NB4 (cell line): ENCODE data around the gene CACNA1D.

ENCODE experiments used
- DNase-seq: peaks from one replicate; pipeline ENCODE4 v3.0.0; 2010; ENCODE audit warnings: low read depth
- H3K4me3 ChIP-seq: one replicate; pipeline ENCODE4 v1.5.1; 2011; ENCODE audit warnings: mild to moderate bottlenecking, low read depth, low read length, moderate library complexity
- MYC ChIP-seq: IDR thresholded peaks from 2 replicates; pipeline ENCODE4 v1.6.1; 2011; ENCODE audit warnings: low read depth, low read length
- POLR2A ChIP-seq: IDR thresholded peaks from 2 replicates; pipeline ENCODE4 v1.6.1; 2011; ENCODE audit warnings: mild to moderate bottlenecking; ENCODE audit not compliant: insufficient read length; ENCODE audit errors: extremely low read depth
- TF ChIP-seq, protein P1 (sequence below): IDR thresholded peaks from 2 replicates; pipeline ENCODE4 v1.6.1; 2011; ENCODE audit warnings: low read depth, low read length
- TF ChIP-seq, protein P2 (sequence below): IDR thresholded peaks from one replicate; pipeline ENCODE4 v1.5.1; 2012; ENCODE audit warnings: low read depth, low read length

Gene CACNA1D

DNA sequence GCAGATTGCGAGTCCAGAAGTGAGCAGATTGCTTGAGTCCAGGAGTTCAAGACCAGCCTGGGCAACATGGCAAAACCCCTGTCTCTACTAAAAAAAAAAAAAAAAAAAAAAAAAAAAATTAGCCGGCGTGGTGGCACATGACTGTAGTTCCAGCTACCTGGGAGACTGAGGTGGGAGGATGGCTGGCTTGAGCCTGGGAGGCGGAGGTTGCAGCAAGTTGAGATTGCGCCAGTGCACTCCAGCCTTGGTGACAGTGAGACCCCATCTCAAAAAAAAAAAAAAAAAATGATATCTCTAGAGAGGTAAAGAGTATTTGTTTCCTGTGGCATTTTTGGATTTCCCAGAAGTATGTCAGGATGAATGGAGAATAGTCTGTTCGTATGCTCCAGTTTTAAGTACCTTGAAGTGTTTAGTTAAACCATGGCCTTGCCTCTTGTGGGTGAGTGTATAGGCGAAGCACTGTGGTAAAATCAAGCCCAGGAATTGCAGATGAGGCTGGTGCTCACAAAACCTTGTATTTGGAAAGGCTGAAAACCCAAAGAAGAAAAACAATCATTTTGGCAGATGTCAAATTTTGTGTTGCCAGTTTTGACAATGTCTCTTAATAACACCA is 5.9 kb downstream of the CACNA1D start:
- DNase-seq: no peak
- TF ChIP-seq, protein P1, sequence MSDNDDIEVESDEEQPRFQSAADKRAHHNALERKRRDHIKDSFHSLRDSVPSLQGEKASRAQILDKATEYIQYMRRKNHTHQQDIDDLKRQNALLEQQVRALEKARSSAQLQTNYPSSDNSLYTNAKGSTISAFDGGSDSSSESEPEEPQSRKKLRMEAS: no peak
- TF ChIP-seq, protein P2, sequence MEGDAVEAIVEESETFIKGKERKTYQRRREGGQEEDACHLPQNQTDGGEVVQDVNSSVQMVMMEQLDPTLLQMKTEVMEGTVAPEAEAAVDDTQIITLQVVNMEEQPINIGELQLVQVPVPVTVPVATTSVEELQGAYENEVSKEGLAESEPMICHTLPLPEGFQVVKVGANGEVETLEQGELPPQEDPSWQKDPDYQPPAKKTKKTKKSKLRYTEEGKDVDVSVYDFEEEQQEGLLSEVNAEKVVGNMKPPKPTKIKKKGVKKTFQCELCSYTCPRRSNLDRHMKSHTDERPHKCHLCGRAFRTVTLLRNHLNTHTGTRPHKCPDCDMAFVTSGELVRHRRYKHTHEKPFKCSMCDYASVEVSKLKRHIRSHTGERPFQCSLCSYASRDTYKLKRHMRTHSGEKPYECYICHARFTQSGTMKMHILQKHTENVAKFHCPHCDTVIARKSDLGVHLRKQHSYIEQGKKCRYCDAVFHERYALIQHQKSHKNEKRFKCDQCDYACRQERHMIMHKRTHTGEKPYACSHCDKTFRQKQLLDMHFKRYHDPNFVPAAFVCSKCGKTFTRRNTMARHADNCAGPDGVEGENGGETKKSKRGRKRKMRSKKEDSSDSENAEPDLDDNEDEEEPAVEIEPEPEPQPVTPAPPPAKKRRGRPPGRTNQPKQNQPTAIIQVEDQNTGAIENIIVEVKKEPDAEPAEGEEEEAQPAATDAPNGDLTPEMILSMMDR: no peak
- TF ChIP-seq POLR2A (no peak), MYC (no peak)

DNA sequence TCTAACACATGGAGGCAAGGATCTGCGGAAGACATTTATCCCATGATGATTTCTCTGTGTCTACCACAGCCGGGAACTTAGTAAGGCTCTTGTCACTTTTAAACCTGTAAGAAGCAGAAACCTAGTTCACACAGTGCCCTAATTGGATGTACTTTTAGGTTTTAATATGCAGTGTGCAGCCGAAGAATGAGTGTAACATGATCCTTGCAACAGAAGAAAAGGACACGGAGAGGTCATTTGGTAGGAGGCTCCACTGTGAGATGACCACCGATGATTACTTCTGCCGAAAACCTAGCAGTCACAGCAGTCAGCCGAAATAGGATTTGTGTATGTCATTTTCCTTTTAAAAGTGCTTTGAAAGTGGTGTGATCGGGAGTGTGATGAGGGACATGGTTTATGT is 6.8 kb downstream of the CACNA1D start:
- TF ChIP-seq, protein P2: no peak
- TF ChIP-seq MYC (no peak), POLR2A (no peak)
- TF ChIP-seq, protein P1: no peak
- H3K4me3 ChIP-seq: no peak overlapping the region
- DNase-seq: no peak

More for the DNA sequence above, 5.9 kb downstream of the CACNA1D start:
- no peak overlapping the region for H3K4me3 ChIP-seq

DNA sequence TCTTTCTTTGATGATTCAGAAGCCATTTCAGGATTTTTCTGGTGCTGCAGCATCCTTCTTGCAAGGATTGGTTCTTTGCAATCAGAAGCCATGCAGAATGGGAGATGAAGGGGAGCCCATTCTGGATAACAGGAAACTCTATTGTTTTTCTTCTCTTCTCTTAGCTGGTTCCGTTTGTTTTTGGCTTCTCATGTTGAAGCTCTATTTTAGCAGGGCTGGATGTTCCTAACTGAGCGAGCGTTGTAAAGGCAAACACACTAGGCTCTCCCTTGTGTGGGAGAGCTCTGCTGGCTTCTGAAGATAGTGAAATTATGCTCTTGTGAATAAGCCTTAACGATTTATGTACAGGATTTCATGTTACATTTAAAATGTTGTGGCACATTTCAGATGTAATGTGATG is 8.3 kb downstream of the CACNA1D start:
- no peak for DNase-seq
- H3K4me3 ChIP-seq: no peak overlapping the region
- no peak for TF ChIP-seq MYC
- TF ChIP-seq, protein P2: no peak
- TF ChIP-seq, protein P1: no peak
- no peak for TF ChIP-seq POLR2A

DNA sequence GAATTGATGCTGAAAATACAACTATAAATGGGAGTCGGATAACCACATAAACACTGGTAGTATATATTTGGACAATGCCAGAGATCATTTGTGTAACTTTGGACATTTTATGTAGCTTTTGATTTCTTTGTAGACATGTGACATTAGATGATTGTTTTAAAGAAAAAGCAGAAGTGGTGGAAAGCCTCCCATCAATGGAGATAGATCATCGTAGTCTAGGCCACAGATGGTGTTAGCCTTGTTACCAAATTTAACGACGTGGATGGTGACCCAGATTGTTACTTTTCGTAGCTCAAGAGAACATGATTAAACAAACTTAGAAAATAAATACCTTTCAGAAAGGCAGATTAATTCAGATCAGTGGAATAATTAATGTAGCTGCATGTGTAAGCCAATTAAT is 8.8 kb downstream of the CACNA1D start:
- DNase-seq: no peak
- no peak overlapping the region for H3K4me3 ChIP-seq
- TF ChIP-seq, protein P1: no peak
- TF ChIP-seq, protein P2: no peak
- TF ChIP-seq MYC (no peak), POLR2A (no peak)

DNA sequence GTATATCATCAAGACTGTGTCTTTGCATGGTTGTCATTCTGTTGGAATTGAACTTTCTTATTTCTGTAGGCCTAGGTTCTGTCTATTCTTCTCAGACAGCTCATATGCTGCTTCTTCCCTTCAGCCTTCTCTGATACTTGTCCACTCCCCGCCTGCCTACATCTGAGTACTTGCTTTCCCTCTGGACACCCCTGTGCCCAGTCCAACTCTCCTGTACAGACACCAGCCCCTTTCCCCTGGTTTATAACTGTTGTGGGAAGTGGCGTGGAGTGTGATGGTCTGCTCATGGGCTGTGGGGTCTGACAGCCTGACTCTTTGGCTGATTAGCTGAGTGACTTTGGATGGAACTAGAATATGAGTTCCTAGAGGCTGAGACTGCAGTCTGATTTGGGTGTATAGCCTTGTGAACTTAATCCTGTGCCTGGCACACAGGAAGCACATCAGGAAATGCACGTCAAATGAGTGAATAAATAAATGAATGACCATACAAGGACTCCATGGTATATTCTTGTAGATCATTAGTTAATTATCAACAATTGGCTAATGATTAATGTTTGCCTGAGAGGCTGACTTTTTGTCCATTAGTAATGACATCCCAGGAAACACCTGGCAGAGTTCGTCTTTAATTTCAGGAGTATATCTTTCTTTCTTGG is 11.8 kb downstream of the CACNA1D start:
- DNase-seq: no peak
- TF ChIP-seq, protein P2: no peak
- no peak for TF ChIP-seq POLR2A
- TF ChIP-seq MYC: no peak
- H3K4me3 ChIP-seq: no peak overlapping the region
